ENCODE data around the gene INAFM1.

INAFM1 gene

GRCh38 chr19:47228168-47228936 lies 46.3 kb upstream of the INAFM1 start:
- Histone ChIP-seq H3K27ac (ENCODE audit: extremely low read depth, low read depth, low read length) (peak overlapping the region; percentile 92), H3K4me1 (ENCODE audit: control insufficient read depth, insufficient read depth, low read length) (peaks cover 29% of the 10 kb centered on the region), H3K36me3 (ENCODE audit: control insufficient read depth in 2 of 2, insufficient read depth in 1 of 2, low read length in 2 of 2) (peaks cover 11 to 14% of the 10 kb centered on the region in 2 experiments; a peak in 2 of 3 replicates), H3K9me3 (ENCODE audit: control insufficient read depth, insufficient read depth, low read depth, low read length) (no peaks in the 10 kb centered on the region), H3K4me3 (ENCODE audit: low read depth, low read length) (peak overlapping the region; percentile 91)
- ChIA-PET POLR2A (interaction anchor here (0.7 to 6.8 kb wide), 7 partner anchors 13 to 1497 kb away, joined by 3 to 112 read pairs (median 5); partner anchors contain the start of gene CCDC9), CTCF (interaction anchor here (1.1 to 7.6 kb wide), 4 partner anchors 14 to 19 kb away, joined by 5 to 86 read pairs (median 33); no protein-coding TSS in a partner anchor)
- TF ChIP-seq IKZF3 (tag by site-specific recombination; IDR thresholded peaks at IDR 0.05) (peak; percentile 33; the same call in 1 of the 2 replicates), ZBTB8A (tag by site-specific recombination; IDR thresholded peaks at IDR 0.05) (peak; percentile 41), KLF8 (tag by site-specific recombination; IDR thresholded peaks at IDR 0.05) (peak; percentile 4; the same call in 1 of the 2 replicates), ZNF692 (tag by site-specific recombination; IDR thresholded peaks at IDR 0.05) (peak; percentile 71), ZBTB17 (tag by site-specific recombination; IDR thresholded peaks at IDR 0.05) (no peak), SP2 (tag by site-specific recombination; IDR thresholded peaks at IDR 0.05) (peak; percentile 35), GLIS1 (tag by site-specific recombination; IDR thresholded peaks at IDR 0.05) (peak; percentile 23), FEZF1 (tag by site-specific recombination; IDR thresholded peaks at IDR 0.05) (no peak; the same call in 1 of the 2 replicates), ZFP69B (tag by site-specific recombination; IDR thresholded peaks at IDR 0.05) (peak; percentile 81), BCL6B (tag by site-specific recombination; IDR thresholded peaks at IDR 0.05) (no peak), GLIS2 (tag by site-specific recombination; IDR thresholded peaks at IDR 0.05) (peak; percentile 94), ZNF398 (tag by site-specific recombination; IDR thresholded peaks at IDR 0.05) (peak; percentile 32; the same call in 1 of the 2 replicates), CTCF (tag by site-specific recombination; IDR thresholded peaks at IDR 0.05) (no peak), ZNF449 (tag by site-specific recombination; IDR thresholded peaks at IDR 0.05) (peak; percentile 87), ZNF548 (tag by site-specific recombination; IDR thresholded peaks at IDR 0.05) (no peak), ZBTB10 (tag by site-specific recombination; IDR thresholded peaks at IDR 0.05) (peak; percentile 36), ZNF248 (tag by site-specific recombination; IDR thresholded peaks at IDR 0.05) (peak; percentile 23; the same call in 1 of the 2 replicates), TCF7L2 (IDR thresholded peaks at IDR 0.05; ENCODE audit: borderline replicate concordance, low read depth, low read length) (no peak), PATZ1 (tag by site-specific recombination; IDR thresholded peaks at IDR 0.05) (peak; percentile 77; the same call in 1 of the 2 replicates), ZNF530 (tag by site-specific recombination; IDR thresholded peaks at IDR 0.05; ENCODE audit: low read depth) (no peak), ZNF580 (tag by site-specific recombination; IDR thresholded peaks at IDR 0.05) (no peak), ZFP37 (tag by site-specific recombination; IDR thresholded peaks at IDR 0.05) (peak; percentile 78; the same call in 1 of the 2 replicates), KLF9 (tag by site-specific recombination; IDR thresholded peaks at IDR 0.05; ENCODE audit: low read depth) (peak; percentile 88)
